HG03039 (cell line): ENCODE results near the gene MYH10.

Experiments
- ATAC-seq: cut with Tn5 transposase; IDR thresholded peaks from one replicate; pipeline ENCODE4 v1.9.1; 2021; ENCODE audit warnings: mild to moderate bottlenecking, moderate library complexity; ENCODE audit not compliant: unreplicated experiment

MYH10 gene

GRCh38 chr17:8499614-8500013 lies 130.9 kb downstream of the MYH10 start:
- no peak for ATAC-seq

- no peak for ATAC-seq
Observed at GRCh38 chr17:8499171-8499570, 131.4 kb downstream of the MYH10 start.

GRCh38 chr17:8496081-8496480 lies 134.4 kb downstream of the MYH10 start:
- ATAC-seq, result no peak

- no peak for ATAC-seq
Observed at GRCh38 chr17:8494506-8495111, 135.9 kb downstream of the MYH10 start.

GRCh38 chr17:8494021-8494420 lies 136.5 kb downstream of the MYH10 start:
- ATAC-seq, result no peak

DNA sequence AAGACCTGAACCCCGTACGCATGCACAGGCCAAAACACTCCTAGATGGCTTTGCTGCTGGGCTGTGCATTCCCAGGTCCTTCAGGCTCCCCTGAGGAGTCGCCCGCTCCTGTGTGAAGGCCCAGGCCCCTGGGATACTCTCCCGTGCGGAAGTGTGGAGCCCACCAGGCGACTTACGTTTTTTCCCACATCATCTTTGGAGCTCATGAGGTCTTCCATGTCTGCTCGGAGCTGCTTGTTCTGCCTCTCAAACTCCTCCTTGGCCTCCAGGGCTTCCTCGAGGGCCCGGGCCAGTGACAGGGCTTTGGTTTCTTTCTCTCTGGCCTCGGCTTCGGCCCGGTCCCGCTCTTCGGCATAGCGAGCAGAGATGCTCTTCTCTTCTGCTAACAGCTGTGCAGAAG lies 138.4 kb downstream of the MYH10 start:
- ATAC-seq, result no peak

DNA sequence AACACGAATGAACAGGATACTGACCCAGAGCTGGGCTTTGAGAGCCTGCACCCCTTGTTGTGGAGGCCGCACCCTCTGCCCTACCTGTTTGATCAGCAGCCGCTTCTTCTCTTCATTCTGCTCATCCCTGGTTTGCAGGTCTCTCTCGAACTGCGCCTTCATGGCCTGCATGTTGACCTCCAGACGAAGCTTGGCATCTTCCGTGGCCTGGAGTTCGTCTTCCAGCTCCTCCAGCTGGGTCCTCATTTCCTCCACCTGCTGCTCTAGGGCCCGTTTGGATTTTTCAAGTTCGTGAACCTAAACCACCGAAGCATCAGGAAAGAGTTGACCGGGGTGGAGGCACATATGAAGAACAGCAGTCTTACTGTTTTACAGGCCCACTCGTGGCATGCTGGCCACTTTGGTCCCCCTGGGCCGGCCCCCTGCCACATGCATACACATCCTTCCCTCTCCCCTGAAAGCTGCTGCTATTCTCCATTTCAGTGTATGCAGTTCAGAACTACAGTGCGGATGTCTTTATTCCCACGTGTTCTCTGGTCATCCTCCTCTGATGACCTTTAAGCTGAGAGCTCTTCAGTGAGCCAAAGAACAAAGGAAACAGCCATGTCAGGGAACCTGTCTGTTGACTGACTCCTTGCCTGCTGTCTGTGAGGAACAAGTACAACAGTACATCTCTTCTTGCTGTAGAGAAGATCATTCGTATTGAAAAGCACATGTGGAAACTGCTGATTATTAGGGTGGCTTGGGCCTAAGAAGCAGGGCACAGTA lies 140.1 kb downstream of the MYH10 start:
- ATAC-seq, result no peak

- no peak for ATAC-seq
Observed at GRCh38 chr17:8489841-8490240, 140.7 kb downstream of the MYH10 start.

- no peak for ATAC-seq
Observed at GRCh38 chr17:8488901-8489300, 141.6 kb downstream of the MYH10 start.

- ATAC-seq, result no peak
Observed at GRCh38 chr17:8488491-8488890, 142.0 kb downstream of the MYH10 start.

- ATAC-seq, result no peak
Observed at GRCh38 chr17:8487743-8488142, 142.8 kb downstream of the MYH10 start.

GRCh38 chr17:8487130-8487645 lies 143.3 kb downstream of the MYH10 start:
- ATAC-seq, result no peak

DNA sequence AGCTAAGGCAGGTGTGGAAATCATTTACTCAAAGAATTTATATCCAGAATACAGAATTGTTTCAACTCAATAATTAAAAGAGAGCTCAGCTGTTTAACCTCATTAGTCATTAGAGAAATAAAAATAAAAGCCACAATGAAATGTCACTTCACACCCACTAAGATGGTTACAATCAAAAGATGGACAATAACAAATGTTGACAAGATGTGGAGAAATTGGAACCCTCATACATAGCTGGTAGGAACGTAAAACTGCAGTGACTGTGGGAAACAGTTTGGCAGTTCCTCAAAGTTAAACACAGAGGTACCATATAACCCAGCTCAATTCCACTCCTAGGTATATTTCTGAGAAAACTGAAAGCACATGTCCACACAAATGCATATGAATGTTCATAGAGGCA lies 145.0 kb downstream of the MYH10 start:
- ATAC-seq, result no peak

DNA sequence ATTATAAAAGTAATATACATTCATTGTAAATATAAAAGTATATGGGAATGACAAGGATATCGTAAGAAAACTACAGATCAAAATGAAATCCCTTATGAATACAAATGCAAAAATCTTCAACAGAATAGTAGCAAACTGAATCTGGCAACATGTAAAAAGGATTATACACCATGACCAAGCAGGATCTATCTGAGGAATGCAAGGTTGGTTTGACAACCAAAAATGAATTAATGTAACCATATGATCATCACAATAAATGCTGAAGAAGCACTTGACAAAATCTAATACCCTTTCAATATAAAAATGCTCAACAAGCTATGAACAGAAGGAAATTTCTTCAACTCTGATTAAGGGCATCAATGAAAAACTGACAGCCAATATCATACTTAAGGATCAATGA lies 146.1 kb downstream of the MYH10 start:
- ATAC-seq, result no peak

GRCh38 chr17:8482546-8482945 lies 148.0 kb downstream of the MYH10 start:
- no peak for ATAC-seq

DNA sequence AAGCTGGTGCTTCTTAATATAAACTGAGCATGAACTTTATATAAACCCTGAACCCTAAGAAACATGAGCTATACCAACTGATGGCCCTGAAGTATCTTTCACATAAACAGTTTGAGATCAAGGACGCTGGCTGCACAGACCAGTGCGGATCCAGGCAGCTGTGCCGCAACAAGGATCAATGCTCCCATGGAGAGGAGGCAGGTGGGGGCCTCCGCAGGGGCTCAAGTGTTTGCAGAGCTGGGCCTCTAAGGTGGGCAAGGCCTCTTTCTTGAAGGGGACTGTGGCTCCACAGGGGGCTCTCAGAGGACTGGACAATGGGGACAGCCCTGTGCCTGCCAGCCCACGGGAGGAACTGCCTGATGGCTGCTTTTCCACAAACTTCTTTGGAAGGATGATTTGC lies 148.8 kb downstream of the MYH10 start:
- ATAC-seq, result no peak

DNA sequence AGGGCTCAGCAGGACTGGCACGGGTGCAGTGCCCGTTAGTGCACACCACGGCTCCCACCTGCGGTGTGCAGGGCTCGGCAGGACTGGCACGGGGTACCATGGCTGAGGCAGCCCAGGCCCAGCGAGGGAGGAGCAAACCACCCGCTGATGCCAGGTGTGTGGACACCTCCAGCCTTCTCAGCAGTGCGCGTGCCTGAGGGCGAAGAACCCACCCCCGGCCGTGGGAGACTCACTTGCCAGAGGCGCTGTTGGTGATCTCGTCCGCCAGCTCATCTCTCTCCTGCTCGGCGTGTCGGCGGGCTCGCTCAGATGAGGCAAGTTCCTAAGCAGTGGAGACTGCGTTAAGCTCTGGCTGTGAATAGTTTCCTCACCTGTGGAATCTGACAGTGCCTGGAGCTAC lies 149.4 kb downstream of the MYH10 start:
- ATAC-seq, result no peak

DNA sequence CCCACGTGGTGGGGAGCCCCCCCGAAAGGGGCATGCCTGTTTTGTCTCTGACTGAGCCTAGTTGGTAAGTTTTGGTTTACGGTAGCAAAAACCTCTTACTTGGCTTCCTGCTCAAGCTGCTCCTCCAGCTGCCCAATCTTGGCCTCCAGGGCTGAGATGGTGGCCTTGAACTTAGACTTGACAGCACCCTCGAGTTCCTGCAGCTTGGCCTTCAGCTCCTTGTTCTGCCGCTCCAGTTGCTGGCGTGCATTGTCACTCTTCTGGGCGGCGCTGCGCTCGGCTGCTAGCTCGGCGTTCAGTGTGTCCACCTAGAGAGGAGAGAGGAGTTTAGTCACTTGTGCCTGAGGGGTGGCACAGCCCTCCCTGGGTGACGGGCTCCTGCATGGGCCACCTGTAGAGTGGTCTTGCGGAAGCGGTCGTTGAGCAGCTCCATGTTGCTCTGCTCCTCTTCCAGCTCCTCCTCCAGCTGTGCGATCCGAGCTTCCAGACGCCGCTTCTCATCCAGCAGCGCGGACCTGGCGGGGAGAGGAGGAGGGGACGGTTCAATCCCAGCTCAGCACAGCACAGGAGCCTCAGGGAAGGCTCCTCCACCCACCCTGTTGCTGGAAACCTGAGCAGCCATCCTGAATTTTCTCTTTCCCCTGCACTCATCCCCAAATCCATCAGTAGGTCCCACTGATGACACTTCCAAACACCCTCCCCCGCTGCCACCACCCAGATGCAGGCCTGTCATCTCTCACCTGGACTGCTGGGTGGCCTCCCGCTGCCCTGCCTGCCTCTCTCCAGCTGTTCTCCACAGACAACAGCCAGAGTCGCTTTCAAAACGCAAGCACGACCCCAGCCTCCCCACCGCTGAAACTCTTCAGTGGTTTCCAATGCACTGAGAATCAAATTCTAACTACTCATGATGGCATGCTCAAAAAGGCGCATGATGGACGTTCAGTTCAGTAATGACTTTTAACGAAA lies 150.2 kb downstream of the MYH10 start:
- no peak for ATAC-seq

- no peak for ATAC-seq
Observed at GRCh38 chr17:8479431-8479947, 151.0 kb downstream of the MYH10 start.

DNA sequence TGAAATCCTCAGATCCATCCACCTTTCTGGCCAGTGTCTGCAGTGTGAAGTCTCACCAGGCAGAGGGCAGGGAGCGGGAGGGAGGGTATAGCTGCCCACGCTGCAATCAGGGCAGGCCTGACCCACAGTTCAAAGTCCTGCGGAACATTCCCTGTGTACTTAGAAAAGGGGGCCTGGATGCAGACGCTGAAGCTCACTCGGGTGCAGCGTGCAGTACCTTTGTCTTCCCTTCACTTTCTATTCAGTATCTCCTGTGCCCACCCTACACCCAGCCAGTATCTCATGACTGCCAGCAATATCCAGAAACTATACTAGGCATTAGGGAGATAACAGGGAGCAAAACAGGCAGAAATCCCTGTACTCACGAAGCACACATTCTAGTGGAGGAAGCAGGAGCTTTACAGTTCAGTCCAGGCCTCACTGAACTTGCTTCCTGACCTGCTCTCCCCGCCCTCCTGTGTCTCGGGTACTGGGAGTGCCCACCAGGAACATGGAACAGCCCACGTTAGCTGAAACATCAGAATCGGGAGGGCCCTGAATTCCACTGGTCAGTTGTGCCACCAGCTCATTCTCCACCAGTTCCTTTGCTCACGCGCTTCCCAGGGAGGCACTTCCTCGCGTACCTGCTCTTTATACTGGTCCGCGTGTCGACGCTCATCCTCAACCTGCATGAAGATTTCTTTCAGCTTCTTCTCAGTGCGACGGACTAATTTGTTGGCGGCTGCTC lies 152.6 kb downstream of the MYH10 start:
- no peak for ATAC-seq
